Prostate gland (tissue), 2 donors: ENCODE results near the gene TCF4.
A peak's percentile ranks its signal among the peaks of the same experiment; 100 is the strongest.

Experiments
- POLR2A ChIP-seq: fragments of 450-650 bp; IDR thresholded peaks from one replicate; pipeline ENCODE4 v1.6.1; 2016; ENCODE audit warnings: antibody characterized with exemption, mild to moderate bottlenecking
- POLR2AphosphoS5 ChIP-seq: sonication (generic); formaldehyde crosslinking; IDR thresholded peaks from one replicate; pipeline ENCODE4 v1.6.1; 2017; ENCODE audit warnings: antibody characterized with exemption
- TF ChIP-seq, protein P1 (sequence below), 4 experiments: fragments of 200-600 bp in 2 of 4; fragments of 450-650 bp in 2 of 4; sonication (generic) in 2 of 4; IDR thresholded peaks; 1 replicate in 3 of 4; 2 replicates in 1 of 4; pipeline ENCODE4 v1.5.1; 2016 to 2019; ENCODE audit warnings: antibody characterized with exemption in 4 of 4, mild to moderate bottlenecking in 2 of 4, moderate library complexity in 2 of 4

GRCh38 chr18:55334875-55335274 is 253.1 kb downstream of the TCF4 start:
- TF ChIP-seq, protein P1, sequence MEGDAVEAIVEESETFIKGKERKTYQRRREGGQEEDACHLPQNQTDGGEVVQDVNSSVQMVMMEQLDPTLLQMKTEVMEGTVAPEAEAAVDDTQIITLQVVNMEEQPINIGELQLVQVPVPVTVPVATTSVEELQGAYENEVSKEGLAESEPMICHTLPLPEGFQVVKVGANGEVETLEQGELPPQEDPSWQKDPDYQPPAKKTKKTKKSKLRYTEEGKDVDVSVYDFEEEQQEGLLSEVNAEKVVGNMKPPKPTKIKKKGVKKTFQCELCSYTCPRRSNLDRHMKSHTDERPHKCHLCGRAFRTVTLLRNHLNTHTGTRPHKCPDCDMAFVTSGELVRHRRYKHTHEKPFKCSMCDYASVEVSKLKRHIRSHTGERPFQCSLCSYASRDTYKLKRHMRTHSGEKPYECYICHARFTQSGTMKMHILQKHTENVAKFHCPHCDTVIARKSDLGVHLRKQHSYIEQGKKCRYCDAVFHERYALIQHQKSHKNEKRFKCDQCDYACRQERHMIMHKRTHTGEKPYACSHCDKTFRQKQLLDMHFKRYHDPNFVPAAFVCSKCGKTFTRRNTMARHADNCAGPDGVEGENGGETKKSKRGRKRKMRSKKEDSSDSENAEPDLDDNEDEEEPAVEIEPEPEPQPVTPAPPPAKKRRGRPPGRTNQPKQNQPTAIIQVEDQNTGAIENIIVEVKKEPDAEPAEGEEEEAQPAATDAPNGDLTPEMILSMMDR (IDR thresholded peaks at IDR 0.05): no peak
- TF ChIP-seq POLR2AphosphoS5 (peak; percentile 20), POLR2A (no peak)
